Esophagus squamous epithelium (tissue), 5 donors: Measurements from ENCODE around the gene UMOD. TPM values are rescaled to one million over a fixed set of nuclear protein-coding genes. Genes with fewer than 3 reads are reported as not detected.

Experiments
- DNase-seq: peaks from one replicate; lab custom pipeline; 2025; lab: John Stamatoyannopoulos, UW
- H3K27ac ChIP-seq, 4 donors: fragments of 200-600 bp; sonication (generic); one replicate each; pipeline ENCODE4 v1.5.1; 2016 to 2019; ENCODE audit warnings: mild to moderate bottlenecking in 1 of 4
- H3K27me3 ChIP-seq, 4 donors: fragments of 200-600 bp; sonication (generic); 1 replicate in 3 of 4; 2 replicates in 1 of 4; pipeline versions ENCODE4 v1.5.1 to v1.6.0; 2017 to 2021; ENCODE audit warnings: antibody characterized with exemption in 1 of 4
- H3K36me3 ChIP-seq, 3 donors: fragments of 200-600 bp; sonication (generic); one replicate each; pipeline ENCODE4 v1.5.1; 2016 to 2019
- H3K4me1 ChIP-seq, 3 donors: fragments of 200-600 bp; sonication (generic); one replicate each; pipeline ENCODE4 v1.5.1; 2017 to 2019
- H3K4me3 ChIP-seq, 4 donors: fragments of 200-600 bp; sonication (generic); 1 replicate in 3 of 4; 2 replicates in 1 of 4; pipeline ENCODE4 v1.5.1; 2016 to 2019; ENCODE audit warnings: mild to moderate bottlenecking in 2 of 4, moderate library complexity in 1 of 4
- H3K9me3 ChIP-seq, 3 donors: fragments of 200-600 bp; sonication (generic); one replicate each; pipeline ENCODE4 v1.5.1; 2016 to 2019
- CTCF ChIP-seq, 6 experiments: fragments of 450-650 bp in 4 of 6; fragments of 200-600 bp in 2 of 6; sonication (generic) in 2 of 6; IDR thresholded peaks; one replicate each; pipeline ENCODE4 v1.5.1; 2016 to 2019; ENCODE audit warnings: antibody characterized with exemption in 6 of 6, mild to moderate bottlenecking in 4 of 6, moderate library complexity in 4 of 6
- POLR2A ChIP-seq, 4 donors: fragments of 450-650 bp; IDR thresholded peaks; one replicate each; pipeline ENCODE4 v1.6.1; 2017; ENCODE audit warnings: antibody characterized with exemption in 4 of 4, mild to moderate bottlenecking in 4 of 4, moderate library complexity in 3 of 4
- WGBS, 2 donors: methylation state at CpG; one replicate each; pipeline ENCODE4 v1.1.5; 2018; 5-methylcytosine and 5-hydroxymethylcytosine counted together
- intact Hi-C: fragments of 100-400 bp; cut with DNase I; formaldehyde crosslinking; loops from one replicate; pipeline ENCODE4 v1.15.0; 2022
- total RNA-seq, 4 donors: library from RNA; depleted of rRNA; stranded (reverse); fragments of >200 nt; gene quantifications; one replicate each; pipeline ENCODE4 v1.1.0, GENCODE V29; 2016
- donor health status: DM: yes; HTN: yes; CAD: no.

The UMOD gene
- total RNA-seq, 4 donors from 2014 or later: not detected

DNA sequence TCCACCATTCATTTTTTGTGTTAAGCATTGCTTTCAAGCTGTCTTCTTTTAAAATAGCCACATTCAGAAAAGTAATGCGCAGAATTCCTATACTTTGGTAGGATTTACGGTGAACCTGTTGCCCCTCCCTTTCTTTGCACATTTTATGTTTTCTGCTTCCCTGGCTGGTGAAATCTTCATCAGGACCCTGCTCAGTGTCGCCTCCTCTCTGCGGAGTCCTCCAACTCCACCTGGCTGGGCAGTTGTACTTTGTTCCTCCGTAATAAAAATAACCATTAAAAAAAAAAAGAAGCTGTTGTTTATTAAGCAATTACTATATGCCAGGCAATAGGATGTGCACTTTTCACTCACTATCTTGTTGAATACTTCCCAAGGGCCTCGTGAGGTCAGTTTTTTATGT is 2.9 kb downstream of the UMOD start:
- Histone ChIP-seq H3K9me3 (no peaks in the 10 kb centered on the region), H3K4me3 (no peak overlapping the region), H3K4me1 (peaks cover 0 to 9% (median 0%) of the 10 kb centered on the region in 3 donors), H3K27ac (no peak overlapping the region), H3K27me3 (peaks cover 0 to 30% (median 0%) of the 10 kb centered on the region in 4 donors), H3K36me3 (no peaks in the 10 kb centered on the region)
- intact Hi-C loops: no loop called here
- no peak for DNase-seq
- no peak for TF ChIP-seq CTCF (IDR thresholded peaks at IDR 0.05)
- TF ChIP-seq POLR2A (IDR thresholded peaks at IDR 0.05): no peak
- 76 to 78% methylated on average over 6 of the region's 6 CpGs for WGBS, 2 donors

- H3K4me3 ChIP-seq: no peak overlapping the region
- TF ChIP-seq POLR2A (IDR thresholded peaks at IDR 0.05) (no peak), CTCF (IDR thresholded peaks at IDR 0.05) (no peak)
- H3K9me3 ChIP-seq: no peaks in the 10 kb centered on the region
- intact Hi-C loops: no loop called here
- 21 to 29% methylated on average over 9 to 40 of the region's 77 CpGs for WGBS, 2 donors
- no peak overlapping the region for H3K27ac ChIP-seq
- peaks cover 0 to 30% (median 0%) of the 10 kb centered on the region in 4 donors for H3K27me3 ChIP-seq
- H3K4me1 ChIP-seq: peaks cover 0 to 9% (median 0%) of the 10 kb centered on the region in 3 donors
- no peak for DNase-seq
- H3K36me3 ChIP-seq: no peaks in the 10 kb centered on the region
Observed at GRCh38 chr16:20348365-20349185, 3.9 kb downstream of the UMOD start.

DNA sequence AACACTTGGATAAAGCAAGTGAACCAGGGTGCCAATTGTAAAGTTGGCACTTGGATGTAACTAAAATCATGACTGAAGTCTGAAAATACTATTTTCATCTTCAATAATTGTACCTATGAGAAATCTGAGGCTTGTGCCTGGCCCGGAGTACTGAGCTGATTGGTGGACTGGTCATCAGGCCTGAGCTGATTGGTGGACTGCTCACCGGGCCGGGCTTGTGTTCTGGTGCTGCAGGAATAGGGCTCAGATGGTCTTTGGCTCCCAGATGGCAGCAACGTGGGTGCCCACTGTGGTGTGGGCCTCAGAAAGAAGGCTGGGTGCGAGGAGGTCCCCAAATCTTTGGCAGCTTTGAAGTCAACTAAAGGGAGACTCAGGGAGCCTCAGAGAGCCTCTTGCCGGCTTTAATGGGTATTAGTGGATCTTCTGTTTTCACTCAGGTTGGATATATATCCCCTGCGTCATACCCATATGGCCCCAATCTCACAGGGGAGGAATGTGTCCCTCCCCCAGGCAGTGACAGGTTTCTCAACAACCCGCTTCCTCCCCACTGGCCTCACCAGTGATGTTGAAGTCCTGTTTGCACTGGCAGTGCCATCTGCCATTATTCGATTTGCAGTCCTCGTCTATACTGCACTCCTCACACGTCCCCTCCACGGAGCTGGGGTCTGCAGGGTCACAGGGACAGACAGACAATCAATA is 4.7 kb downstream of the UMOD start:
- H3K27me3 ChIP-seq: peaks cover 0 to 30% (median 0%) of the 10 kb centered on the region in 4 donors
- H3K36me3 ChIP-seq: no peaks in the 10 kb centered on the region
- peaks cover 0 to 9% (median 0%) of the 10 kb centered on the region in 3 donors for H3K4me1 ChIP-seq
- no peak for TF ChIP-seq POLR2A (IDR thresholded peaks at IDR 0.05)
- TF ChIP-seq CTCF (IDR thresholded peaks at IDR 0.05): no peak
- no peaks in the 10 kb centered on the region for H3K9me3 ChIP-seq
- no peak overlapping the region for H3K4me3 ChIP-seq
- 60 to 62% methylated on average over 9 to 11 of the region's 12 CpGs for WGBS, 2 donors
- DNase-seq: no peak
- no peak overlapping the region for H3K27ac ChIP-seq
- intact Hi-C loops: no loop called here

DNA sequence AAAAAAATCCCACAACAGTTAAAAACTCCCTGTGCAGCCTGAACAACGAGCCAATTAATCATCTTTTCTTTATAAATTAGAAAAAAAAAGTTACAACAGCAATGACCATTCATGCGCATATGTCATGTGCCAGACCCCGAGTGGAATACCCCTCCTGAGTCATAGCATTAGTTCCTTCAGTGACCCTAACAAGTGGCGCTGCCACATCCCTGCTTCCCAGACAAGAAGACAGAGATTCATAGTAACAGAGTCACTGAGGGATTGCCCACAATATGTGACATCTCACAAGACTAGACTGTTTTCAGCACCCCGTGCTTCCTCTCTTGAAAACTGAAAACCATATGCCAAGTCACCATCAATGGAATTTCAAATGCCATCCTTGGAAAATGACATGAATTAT is 7.9 kb downstream of the UMOD start:
- WGBS, 2 donors: 49 to 66% methylated on average over 5 of the region's 5 CpGs
- H3K27me3 ChIP-seq: peaks cover 0 to 30% (median 0%) of the 10 kb centered on the region in 4 donors
- H3K36me3 ChIP-seq: no peaks in the 10 kb centered on the region

More for the DNA sequence above, 7.9 kb downstream of the UMOD start:
- H3K9me3 ChIP-seq: no peaks in the 10 kb centered on the region
- intact Hi-C loops: no loop called here
- no peak overlapping the region for H3K27ac ChIP-seq
- no peak for DNase-seq
- no peak for TF ChIP-seq POLR2A (IDR thresholded peaks at IDR 0.05)
- no peak for TF ChIP-seq CTCF (IDR thresholded peaks at IDR 0.05)
- H3K4me1 ChIP-seq: peaks cover 0 to 9% (median 0%) of the 10 kb centered on the region in 3 donors
- no peak overlapping the region for H3K4me3 ChIP-seq
